GM19193 (cell line): Measurements from ENCODE around the gene SPINK8.

ENCODE experiments used
- POLR2A ChIP-seq: IDR thresholded peaks from 4 replicates; pipeline ENCODE4 v1.6.1; 2011; ENCODE audit not compliant: insufficient read depth, insufficient read length; ENCODE audit errors: extremely low read depth

Gene SPINK8

GRCh38 chr3:48271763-48272498 is 61.5 kb downstream of the SPINK8 start:
- TF ChIP-seq POLR2A = no peak

GRCh38 chr3:48270306-48270705 is 63.2 kb downstream of the SPINK8 start:
- TF ChIP-seq POLR2A = no peak

GRCh38 chr3:48269592-48269991 is 63.9 kb downstream of the SPINK8 start:
- no peak for TF ChIP-seq POLR2A

GRCh38 chr3:48268936-48269561 is 64.4 kb downstream of the SPINK8 start:
- TF ChIP-seq POLR2A = no peak

- TF ChIP-seq POLR2A = no peak
These were observed 65.0 kb downstream of the SPINK8 start for GRCh38 chr3:48268381-48268935.

GRCh38 chr3:48267782-48268181 is 65.7 kb downstream of the SPINK8 start:
- no peak for TF ChIP-seq POLR2A

- TF ChIP-seq POLR2A = no peak
These were observed 74.9 kb downstream of the SPINK8 start for GRCh38 chr3:48258530-48258929.
